Astrocyte (in vitro differentiated cells and primary cell): ENCODE measurements around the gene CDKAL1. TPM values are rescaled to one million over a fixed set of nuclear protein-coding genes. Genes with fewer than 3 reads are reported as not detected.

ENCODE experiments used
- DNase-seq: peaks from one replicate; pipeline ENCODE4 v3.0.0-alpha.2; 2010; ENCODE audit warnings: low read depth
- FAIRE-seq: peaks from 2 replicates; lab custom pipeline; 2011; peaks lifted over from hg19 to GRCh38; lab: Jason Lieb, UNC
- H2AFZ ChIP-seq: 2 replicates; pipeline ENCODE4 v1.6.0; 2012; ENCODE audit warnings: low read depth, low read length, inconsistent platforms
- H3K27ac ChIP-seq: 2 replicates; pipeline ENCODE4 v1.5.1; 2011; ENCODE audit warnings: low read depth, low read length, inconsistent platforms
- H3K27me3 ChIP-seq: 2 replicates; pipeline ENCODE4 v1.6.0; 2011; ENCODE audit warnings: low read length, inconsistent platforms; ENCODE audit not compliant: insufficient read depth
- H3K36me3 ChIP-seq: 2 replicates; pipeline ENCODE4 v1.5.1; 2011; ENCODE audit warnings: low read length, inconsistent platforms; ENCODE audit not compliant: insufficient read depth
- H3K4me1 ChIP-seq: 2 replicates; pipeline ENCODE4 v1.5.1; 2011; ENCODE audit warnings: low read length, inconsistent platforms; ENCODE audit not compliant: insufficient read depth
- H3K4me2 ChIP-seq: 2 replicates; pipeline ENCODE4 v1.6.0; 2012; ENCODE audit warnings: low read length, inconsistent platforms
- H3K4me3 ChIP-seq: 2 replicates; pipeline ENCODE4 v1.5.1; 2011; ENCODE audit warnings: low read depth, mild to moderate bottlenecking, low read length, inconsistent platforms; ENCODE audit not compliant: insufficient read depth
- H3K79me2 ChIP-seq: 2 replicates; pipeline ENCODE4 v1.6.0; 2012; ENCODE audit warnings: mild to moderate bottlenecking, low read length, inconsistent platforms; ENCODE audit not compliant: insufficient read depth
- H3K9ac ChIP-seq: 2 replicates; pipeline ENCODE4 v1.6.0; 2012; ENCODE audit warnings: mild to moderate bottlenecking, low read length, inconsistent platforms
- H3K9me3 ChIP-seq: 2 replicates; pipeline ENCODE4 v1.5.1; 2012; ENCODE audit warnings: low read depth, mild to moderate bottlenecking, low read length, inconsistent platforms; ENCODE audit not compliant: insufficient read depth
- H4K20me1 ChIP-seq: 2 replicates; pipeline ENCODE4 v1.6.0; 2012; ENCODE audit warnings: low read length, inconsistent platforms; ENCODE audit not compliant: insufficient read depth
- H3K27ac Mint-ChIP-seq: one replicate; pipeline ENCODE4 v1.8.0; 2021; ENCODE audit warnings: mild to moderate bottlenecking, mixed read lengths; ENCODE audit not compliant: unreplicated experiment
- H3K27me3 Mint-ChIP-seq: one replicate; pipeline ENCODE4 v1.8.0; 2021; ENCODE audit warnings: low read depth, mixed read lengths; ENCODE audit not compliant: unreplicated experiment
- H3K36me3 Mint-ChIP-seq: one replicate; pipeline ENCODE4 v1.8.0; 2021; ENCODE audit warnings: low read depth, mixed read lengths; ENCODE audit not compliant: unreplicated experiment
- H3K4me1 Mint-ChIP-seq: one replicate; pipeline ENCODE4 v1.8.0; 2021; ENCODE audit warnings: low read depth, mixed read lengths; ENCODE audit not compliant: unreplicated experiment
- H3K4me3 Mint-ChIP-seq: one replicate; pipeline ENCODE4 v1.8.0; 2021; ENCODE audit warnings: mild to moderate bottlenecking, moderate library complexity, mixed read lengths; ENCODE audit not compliant: unreplicated experiment
- H3K9me3 Mint-ChIP-seq: one replicate; pipeline ENCODE4 v1.8.0; 2021; ENCODE audit warnings: mild to moderate bottlenecking, mixed read lengths; ENCODE audit not compliant: unreplicated experiment
- CTCF ChIP-seq: IDR thresholded peaks from 2 replicates; pipeline ENCODE4 v1.5.1; 2011; ENCODE audit warnings: low read depth, mild to moderate bottlenecking, inconsistent platforms, low read length, moderate library complexity; ENCODE audit not compliant: insufficient read depth
- EZH2 ChIP-seq: IDR thresholded peaks from 2 replicates; pipeline ENCODE4 v1.6.1; 2012; ENCODE audit warnings: mild to moderate bottlenecking, low read length, inconsistent platforms; ENCODE audit not compliant: insufficient read depth
- total RNA-seq: library from RNA; stranded (reverse); gene quantifications from 2 replicates; pipeline ENCODE4 v1.2.1, GENCODE V29; 2021

Gene CDKAL1
- total RNA-seq, 1 donor from 2014 or later = 13.7 TPM

GRCh38 chr6:20806669-20807068 lies 272.4 kb downstream of the CDKAL1 start:
- TF ChIP-seq EZH2 = no peak
- TF ChIP-seq CTCF = no peak
- DNase-seq = no peak
- no peak for FAIRE-seq
- Histone ChIP-seq H3K9me3 (no peaks in the 10 kb centered on the region), H3K36me3 (no peaks in the 10 kb centered on the region), H3K79me2 (no peaks in the 10 kb centered on the region), H3K27me3 (no peaks in the 10 kb centered on the region), H3K4me1 (peaks cover 16% of the 10 kb centered on the region), H4K20me1 (no peaks in the 10 kb centered on the region), H2AFZ (no peak overlapping the region), H3K4me3 (no peak overlapping the region), H3K4me2 (no peak overlapping the region), H3K27ac (no peak overlapping the region), H3K9ac (no peak overlapping the region)
- H3K4me3 Mint-ChIP-seq = no peak overlapping the region
- peaks cover 45% of the 10 kb centered on the region for H3K4me1 Mint-ChIP-seq
- H3K36me3 Mint-ChIP-seq = peaks cover 4% of the 10 kb centered on the region
- H3K27me3 Mint-ChIP-seq = no peaks in the 10 kb centered on the region
- H3K9me3 Mint-ChIP-seq = peaks cover 8% of the 10 kb centered on the region
- H3K27ac Mint-ChIP-seq = no peak overlapping the region

GRCh38 chr6:20808439-20808838 lies 274.2 kb downstream of the CDKAL1 start:
- Histone ChIP-seq H3K79me2 (no peaks in the 10 kb centered on the region), H3K4me1 (peaks cover 16% of the 10 kb centered on the region), H4K20me1 (no peaks in the 10 kb centered on the region), H3K4me3 (no peak overlapping the region), H3K9me3 (no peaks in the 10 kb centered on the region), H3K36me3 (no peaks in the 10 kb centered on the region), H3K27ac (no peak overlapping the region), H3K9ac (no peak overlapping the region), H3K4me2 (no peak overlapping the region), H2AFZ (no peak overlapping the region), H3K27me3 (no peaks in the 10 kb centered on the region)
- Mint-ChIP-seq H3K4me3 (no peak overlapping the region), H3K36me3 (peaks cover 4% of the 10 kb centered on the region), H3K27me3 (no peaks in the 10 kb centered on the region), H3K27ac (no peak overlapping the region), H3K4me1 (peaks cover 49% of the 10 kb centered on the region), H3K9me3 (peaks cover 8% of the 10 kb centered on the region)
- DNase-seq = no peak
- TF ChIP-seq CTCF (no peak), EZH2 (no peak)
- FAIRE-seq = no peak

- peaks cover 16% of the 10 kb centered on the region for H3K4me1 ChIP-seq
- peaks cover 4% of the 10 kb centered on the region for H3K36me3 Mint-ChIP-seq
- no peaks in the 10 kb centered on the region for H4K20me1 ChIP-seq
- no peaks in the 10 kb centered on the region for H3K9me3 ChIP-seq
- H3K9ac ChIP-seq = no peak overlapping the region
- no peaks in the 10 kb centered on the region for H3K36me3 ChIP-seq
- FAIRE-seq (no peak), DNase-seq (no peak)
- H3K9me3 Mint-ChIP-seq = peaks cover 8% of the 10 kb centered on the region
- H2AFZ ChIP-seq = no peak overlapping the region
- H3K27me3 Mint-ChIP-seq = no peaks in the 10 kb centered on the region
- TF ChIP-seq EZH2 = no peak
- TF ChIP-seq CTCF = no peak
- peaks cover 50% of the 10 kb centered on the region for H3K4me1 Mint-ChIP-seq
- H3K27ac ChIP-seq = no peak overlapping the region
- H3K4me3 ChIP-seq = no peak overlapping the region
- no peak overlapping the region for H3K4me3 Mint-ChIP-seq
- H3K27ac Mint-ChIP-seq = no peak overlapping the region
- H3K79me2 ChIP-seq = no peaks in the 10 kb centered on the region
- H3K27me3 ChIP-seq = no peaks in the 10 kb centered on the region
- no peak overlapping the region for H3K4me2 ChIP-seq
Observed at GRCh38 chr6:20808924-20809323, 274.7 kb downstream of the CDKAL1 start.
